Activated naive CD8-positive, alpha-beta T cell treated with anti-CD3 and anti-CD28 coated beads, Interleukin-2, amount 50 U/mL, for 24 hours (primary cell): Measurements from ENCODE around the gene DENND2D.
"Not testable (repeated sequence)": the region's sequence is repeated elsewhere in the genome, so short reads cannot be mapped to it uniquely, and the experiment has no call there.

Experiments used
- ATAC-seq: fragments of 150-1000 bp; cut with Tn5 transposase; one replicate; pipeline ENCODE4 v1.10.0; 2021
- DNase-seq: peaks from one replicate; pipeline ENCODE4 v3.0.0; 2021
- H3K27ac Mint-ChIP-seq: one replicate; pipeline ENCODE4 v1.8.0; 2021; ENCODE audit warnings: mild to moderate bottlenecking, mixed read lengths
- H3K27me3 Mint-ChIP-seq: one replicate; pipeline ENCODE4 v1.8.0; 2021; ENCODE audit warnings: mixed read lengths
- H3K36me3 Mint-ChIP-seq: one replicate; pipeline ENCODE4 v1.8.0; 2021; ENCODE audit warnings: low read depth, mixed read lengths
- H3K4me1 Mint-ChIP-seq: one replicate; pipeline ENCODE4 v1.8.0; 2021; ENCODE audit warnings: mixed read lengths
- H3K4me3 Mint-ChIP-seq: one replicate; pipeline ENCODE4 v1.8.0; 2021; ENCODE audit warnings: mild to moderate bottlenecking, moderate library complexity, mixed read lengths
- H3K9me3 Mint-ChIP-seq: one replicate; pipeline ENCODE4 v1.8.0; 2021; ENCODE audit warnings: mixed read lengths

DENND2D gene

DNA sequence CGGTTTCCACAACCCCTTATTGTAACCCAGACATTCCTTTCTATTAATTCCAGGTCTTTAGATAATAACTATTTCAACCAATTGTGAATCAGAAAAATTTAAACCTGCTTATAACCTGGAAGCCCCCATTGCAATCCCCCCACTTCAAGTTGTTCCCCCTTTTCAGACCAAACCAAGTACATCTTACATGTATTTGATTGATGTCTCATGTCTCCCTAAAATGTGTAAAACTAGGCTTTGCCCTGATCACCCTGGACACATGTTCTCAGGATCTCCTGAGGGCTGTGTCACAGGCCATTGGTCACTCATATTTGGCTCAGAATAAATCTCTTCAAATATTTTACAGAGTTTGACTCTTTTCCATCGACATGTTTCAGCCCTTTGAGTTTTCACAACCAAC is 14.8 kb upstream of the DENND2D start:
- ATAC-seq, H3K9me3 Mint-ChIP-seq, DNase-seq, H3K27me3 Mint-ChIP-seq, H3K36me3 Mint-ChIP-seq: not testable (repeated sequence)
- Mint-ChIP-seq H3K4me1 (peaks cover 86% of the 10 kb centered on the region), H3K27ac (peak overlapping the region; percentile 95), H3K4me3 (peak overlapping the region; percentile 74)

DNA sequence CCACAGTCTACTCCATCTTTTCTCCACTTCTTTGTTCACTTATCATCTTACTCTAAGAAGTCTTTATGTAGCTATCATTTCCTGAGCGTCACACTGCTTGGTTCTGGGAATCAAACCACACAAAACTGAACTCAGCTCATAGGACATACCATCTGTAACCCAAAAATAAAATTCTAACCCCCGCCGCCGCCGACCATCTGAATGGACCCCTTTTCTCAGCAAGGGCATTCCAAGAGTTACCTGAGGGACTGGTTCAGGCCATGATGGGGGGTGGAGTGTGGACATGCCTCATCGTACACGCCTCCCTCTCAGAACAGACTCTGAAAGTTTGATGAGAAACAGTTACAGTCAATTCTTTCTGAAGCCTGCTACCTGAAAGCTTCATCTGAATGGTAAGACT is 14.4 kb upstream of the DENND2D start:
- ATAC-seq = peak; percentile 20
- Mint-ChIP-seq H3K4me1 (peaks cover 82% of the 10 kb centered on the region), H3K4me3 (peak overlapping the region; percentile 74), H3K27ac (peak overlapping the region; percentile 95), H3K36me3 (no peaks in the 10 kb centered on the region), H3K27me3 (no peaks in the 10 kb centered on the region), H3K9me3 (no peaks in the 10 kb centered on the region)
- DNase-seq = peak; percentile 63

DNA sequence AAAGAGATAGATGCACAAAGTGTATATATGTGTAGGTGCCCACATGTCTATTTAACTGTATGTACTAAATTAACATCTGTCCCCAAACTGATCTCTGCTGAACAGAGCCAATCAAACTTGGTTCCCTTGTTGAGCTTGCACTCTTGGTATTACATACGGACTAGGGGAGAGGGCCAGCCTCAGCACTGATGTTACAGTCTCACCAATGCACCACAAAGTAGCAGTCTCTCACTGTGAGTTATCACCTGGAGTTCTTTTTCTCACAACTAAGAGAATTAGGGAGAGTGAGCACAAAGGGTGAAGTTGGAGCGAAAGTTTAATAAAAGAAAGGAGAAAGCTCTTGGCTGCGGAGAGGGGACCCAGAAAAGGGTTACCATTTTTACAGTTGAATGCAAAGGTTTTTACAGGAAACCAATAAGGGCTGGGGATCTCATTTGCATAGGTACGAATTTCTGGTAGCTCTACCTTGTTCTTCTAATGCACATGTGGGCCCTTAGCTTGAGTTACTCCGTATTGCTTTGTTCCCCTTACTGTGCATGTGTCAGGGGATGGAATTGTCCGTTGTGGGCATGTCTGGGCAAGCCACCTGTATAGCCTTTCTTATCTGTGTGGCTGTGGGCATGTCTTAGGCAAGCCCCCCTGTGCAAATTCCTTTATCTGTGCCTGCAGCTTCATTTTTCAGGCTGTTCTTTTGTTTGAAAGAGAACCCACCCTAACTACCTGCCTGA is 13.8 kb upstream of the DENND2D start:
- H3K4me1 Mint-ChIP-seq = peaks cover 79% of the 10 kb centered on the region

DNA sequence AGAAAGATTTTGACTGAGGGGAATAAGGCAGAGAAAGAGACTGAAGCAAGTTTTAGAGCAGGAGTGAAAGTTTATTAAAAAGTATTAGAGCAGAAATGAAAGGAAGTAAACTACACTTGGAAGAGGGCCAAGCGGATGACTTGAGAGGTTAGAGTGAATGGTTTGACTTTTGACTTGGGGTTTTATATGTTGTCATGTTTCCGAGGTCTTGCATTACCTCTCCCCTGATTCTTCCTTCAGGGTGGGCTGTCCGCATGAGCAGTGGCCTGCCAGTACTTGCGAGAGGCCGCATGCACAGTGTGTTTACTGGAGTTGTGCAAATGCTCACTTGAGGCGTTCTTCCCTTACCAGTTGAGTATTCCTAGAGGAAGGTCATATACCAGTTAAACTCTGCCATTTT is 13.0 kb upstream of the DENND2D start:
- no peaks in the 10 kb centered on the region for H3K27me3 Mint-ChIP-seq
- no peaks in the 10 kb centered on the region for H3K36me3 Mint-ChIP-seq
- peaks cover 77% of the 10 kb centered on the region for H3K4me1 Mint-ChIP-seq
- H3K9me3 Mint-ChIP-seq = no peaks in the 10 kb centered on the region
- peak overlapping the region; percentile 51 for H3K4me3 Mint-ChIP-seq
- ATAC-seq (no peak), DNase-seq (no peak)
- H3K27ac Mint-ChIP-seq = peak overlapping the region; percentile 95

More for the DNA sequence above, 13.8 kb upstream of the DENND2D start:
- DNase-seq (no peak), ATAC-seq (no peak)
- Mint-ChIP-seq H3K9me3 (no peaks in the 10 kb centered on the region), H3K27me3 (no peaks in the 10 kb centered on the region), H3K27ac (peak overlapping the region; percentile 95), H3K36me3 (no peaks in the 10 kb centered on the region), H3K4me3 (peak overlapping the region; percentile 74)

DNA sequence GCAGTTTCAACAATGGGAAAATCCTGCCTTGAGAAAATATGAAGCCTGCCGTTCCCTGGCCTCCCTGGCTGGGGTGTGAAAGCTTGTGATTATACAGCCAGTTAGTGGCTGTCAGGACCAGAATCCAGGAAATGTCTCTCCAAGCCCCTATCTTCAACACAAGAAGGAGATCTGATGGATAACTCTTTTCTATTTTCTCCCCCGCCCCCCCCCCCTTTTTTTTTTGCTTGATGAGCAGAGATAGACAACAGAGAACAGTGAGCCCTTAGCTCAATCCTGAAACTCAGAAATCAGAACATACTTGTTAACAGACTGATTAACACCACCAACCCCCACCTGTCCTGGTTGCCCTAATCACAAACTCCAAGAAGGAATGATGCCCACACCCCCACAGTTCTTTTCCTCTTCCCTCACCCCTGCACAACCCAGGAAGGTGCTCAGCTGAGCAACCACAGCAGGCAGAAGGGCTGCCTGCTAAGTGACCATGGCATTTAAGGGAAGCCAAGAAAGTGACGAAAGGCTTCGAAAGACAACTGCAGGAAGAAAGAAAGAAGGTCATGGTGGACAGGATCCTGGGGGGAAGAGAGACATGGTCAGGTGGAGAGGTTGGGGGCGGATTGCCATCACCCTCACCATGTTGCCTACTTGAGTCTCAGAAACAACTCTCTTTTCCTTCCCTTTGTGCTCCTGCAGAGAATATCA is 12.3 kb upstream of the DENND2D start:
- H3K36me3 Mint-ChIP-seq = no peaks in the 10 kb centered on the region
- no peak for ATAC-seq
- no peak for DNase-seq
- no peaks in the 10 kb centered on the region for H3K9me3 Mint-ChIP-seq
- H3K27me3 Mint-ChIP-seq = no peaks in the 10 kb centered on the region
- peak overlapping the region; percentile 51 for H3K4me3 Mint-ChIP-seq
- peaks cover 73% of the 10 kb centered on the region for H3K4me1 Mint-ChIP-seq
- H3K27ac Mint-ChIP-seq = peak overlapping the region; percentile 95

DNA sequence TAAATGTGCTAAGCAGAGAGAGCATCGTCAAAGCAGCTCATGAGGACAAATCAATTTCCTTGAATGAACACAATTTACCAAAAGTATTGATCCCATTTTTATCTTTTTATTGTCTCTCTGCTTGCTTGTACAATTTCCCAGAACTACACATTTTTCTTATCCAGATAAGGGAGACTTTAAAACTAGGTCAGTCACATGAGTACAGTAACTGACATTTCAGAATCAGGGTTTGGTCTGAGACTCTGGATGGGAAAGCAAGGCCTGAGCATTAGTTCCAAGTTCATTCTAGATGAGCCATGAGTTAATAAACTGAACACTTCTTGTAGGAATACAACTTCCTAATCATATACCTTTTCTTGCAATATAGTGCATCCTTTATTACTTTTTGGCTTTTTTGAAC is 11.5 kb upstream of the DENND2D start:
- Mint-ChIP-seq H3K36me3 (no peaks in the 10 kb centered on the region), H3K9me3 (no peaks in the 10 kb centered on the region), H3K4me1 (peaks cover 69% of the 10 kb centered on the region), H3K27ac (no peak overlapping the region), H3K4me3 (no peak overlapping the region), H3K27me3 (no peaks in the 10 kb centered on the region)
- ATAC-seq (no peak), DNase-seq (no peak)

DNA sequence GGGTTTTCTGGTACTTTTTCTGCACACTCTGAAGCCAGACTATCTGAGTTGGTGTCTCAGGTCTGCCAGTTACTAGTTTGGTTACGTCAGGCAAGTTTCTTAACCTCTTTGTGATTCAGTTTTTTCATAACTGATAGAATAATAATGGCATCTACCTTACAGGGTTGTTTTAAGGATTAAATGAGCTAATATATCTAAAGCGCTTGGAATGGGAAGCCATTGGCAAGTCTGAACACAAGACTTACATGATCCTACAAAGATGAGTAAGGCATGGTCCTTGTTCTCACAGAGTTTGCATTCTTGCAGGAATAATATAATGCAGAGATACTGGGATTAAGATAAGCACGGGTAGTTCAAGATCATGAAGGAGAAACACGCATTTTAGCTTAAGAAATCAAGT is 9.2 kb upstream of the DENND2D start:
- no peak for DNase-seq
- H3K27ac Mint-ChIP-seq = no peak overlapping the region
- no peak for ATAC-seq
- no peaks in the 10 kb centered on the region for H3K27me3 Mint-ChIP-seq
- no peak overlapping the region for H3K4me3 Mint-ChIP-seq
- H3K9me3 Mint-ChIP-seq = no peaks in the 10 kb centered on the region
- H3K4me1 Mint-ChIP-seq = peaks cover 65% of the 10 kb centered on the region
- H3K36me3 Mint-ChIP-seq = no peaks in the 10 kb centered on the region

DNA sequence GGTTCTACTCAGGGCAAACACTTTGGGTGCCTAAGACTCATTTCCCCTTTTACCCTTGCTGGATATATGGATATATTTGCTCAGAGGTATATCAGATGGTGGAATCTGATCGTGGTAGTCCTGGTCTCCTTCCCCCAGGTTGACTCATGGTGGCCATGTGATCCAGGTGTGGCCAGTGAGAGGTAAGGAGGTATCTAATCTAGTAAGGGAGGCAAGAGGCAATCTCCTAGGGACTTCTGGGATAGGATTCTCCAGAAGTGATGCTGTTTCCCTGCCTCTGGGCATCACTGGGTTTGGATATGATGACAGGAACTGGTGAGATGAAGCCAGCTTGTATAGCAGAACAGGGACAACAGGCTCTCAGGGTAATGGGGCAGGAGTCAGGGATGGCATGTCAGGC is 8.5 kb upstream of the DENND2D start:
- Mint-ChIP-seq H3K9me3 (no peaks in the 10 kb centered on the region), H3K27me3 (no peaks in the 10 kb centered on the region), H3K27ac (no peak overlapping the region), H3K4me1 (peaks cover 60% of the 10 kb centered on the region), H3K36me3 (no peaks in the 10 kb centered on the region), H3K4me3 (no peak overlapping the region)
- ATAC-seq (no peak), DNase-seq (no peak)

DNA sequence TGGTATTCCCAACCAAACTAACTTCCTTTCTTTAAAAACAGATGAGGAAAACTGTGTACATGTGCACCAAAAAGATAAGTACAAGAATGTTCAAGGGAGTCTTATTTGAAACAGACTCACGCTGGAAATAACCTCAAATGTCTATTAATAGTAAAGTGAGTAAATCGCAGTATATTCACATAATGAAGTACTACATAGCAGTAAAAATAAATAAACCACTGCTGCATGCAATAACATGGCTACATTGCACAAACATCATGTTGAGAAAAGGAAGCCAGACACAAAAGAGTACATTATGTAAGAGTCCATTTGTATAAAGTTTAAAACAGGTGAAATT is 5.2 kb upstream of the DENND2D start:
- Mint-ChIP-seq H3K4me3 (no peak overlapping the region), H3K27me3 (no peaks in the 10 kb centered on the region), H3K36me3 (no peaks in the 10 kb centered on the region), H3K4me1 (peaks cover 67% of the 10 kb centered on the region), H3K9me3 (no peaks in the 10 kb centered on the region), H3K27ac (peak overlapping the region; percentile 10)
- no peak for ATAC-seq
- no peak for DNase-seq

DNA sequence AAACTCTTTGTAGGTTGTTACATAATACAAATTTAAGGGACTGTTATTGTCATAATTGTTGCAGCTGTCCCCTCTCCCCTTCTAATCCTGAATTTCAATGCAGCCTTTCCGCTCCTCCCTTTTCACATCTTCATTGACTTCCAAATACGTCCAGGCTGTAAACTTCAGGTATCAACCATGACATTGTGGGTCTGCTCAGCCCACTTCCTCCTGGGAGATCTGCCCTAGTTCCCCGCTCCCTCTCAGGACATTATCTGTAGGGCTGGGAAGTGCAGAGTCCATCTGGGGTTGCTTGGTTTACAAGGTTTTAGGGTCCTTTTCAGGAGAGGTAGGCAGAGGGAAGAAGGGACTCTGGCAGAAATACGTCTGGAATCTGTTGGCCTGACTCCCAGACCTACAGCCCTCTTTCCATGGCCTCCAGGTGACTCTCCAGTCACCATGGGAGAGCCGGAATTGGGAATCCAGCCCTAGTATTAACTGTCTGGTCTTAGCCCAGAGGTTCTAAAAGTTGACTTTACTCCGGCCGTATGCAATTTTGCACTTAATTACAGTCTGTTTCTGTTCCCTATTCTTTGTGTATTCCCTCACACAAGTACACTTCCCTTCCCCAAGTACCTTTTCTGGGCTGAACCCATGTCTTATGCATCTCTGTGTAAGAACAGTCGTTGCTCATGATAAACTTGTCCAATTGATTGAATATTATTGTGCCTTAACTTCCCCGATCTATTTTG is 4.7 kb upstream of the DENND2D start:
- Mint-ChIP-seq H3K27ac (peak overlapping the region; percentile 84), H3K27me3 (no peaks in the 10 kb centered on the region)

DNA sequence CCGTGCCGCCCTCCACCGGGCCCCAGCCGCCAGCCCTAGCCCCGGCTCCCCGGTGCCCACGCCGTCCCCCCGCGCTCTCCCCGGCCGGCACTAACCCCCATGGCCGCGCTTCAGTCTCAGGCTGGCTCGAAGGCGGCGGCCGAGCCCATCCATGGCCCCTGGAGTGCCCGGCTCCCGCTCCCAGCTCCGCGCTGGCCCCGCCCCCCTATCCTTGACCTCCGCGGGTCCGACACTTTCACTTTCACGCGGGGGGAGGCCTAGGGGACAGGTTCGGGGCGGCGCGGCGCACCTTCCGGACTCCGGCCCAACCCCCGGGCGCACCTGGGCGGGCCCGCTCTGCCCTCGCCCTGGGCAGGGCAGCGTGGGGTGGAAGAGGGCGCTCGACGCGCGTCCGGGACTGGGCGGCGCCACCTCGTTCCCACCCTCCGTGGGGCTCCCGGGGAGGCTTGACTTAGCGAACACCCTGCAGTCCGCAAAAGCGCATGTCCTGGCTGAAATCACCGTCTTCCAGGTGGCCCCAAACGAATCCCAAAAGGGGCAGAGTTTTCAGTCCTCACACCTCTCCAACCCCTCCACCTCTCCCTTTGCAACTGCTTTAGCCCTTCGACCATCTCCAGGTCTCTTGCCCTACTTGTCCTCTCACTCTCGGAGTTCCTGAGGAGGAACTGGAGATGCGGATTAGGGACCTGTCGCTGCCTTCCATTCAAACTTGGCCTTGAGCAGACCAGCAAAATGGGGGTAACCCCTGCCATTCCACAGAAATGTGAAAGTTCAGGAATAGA is 3.9 kb upstream of the DENND2D start:
- Mint-ChIP-seq H3K9me3 (no peaks in the 10 kb centered on the region), H3K4me1 (peaks cover 72% of the 10 kb centered on the region), H3K27me3 (no peaks in the 10 kb centered on the region), H3K4me3 (peak overlapping the region; percentile 96), H3K27ac (peak overlapping the region; percentile 95), H3K36me3 (peaks cover 9% of the 10 kb centered on the region)
- peak; percentile 55 for ATAC-seq
- DNase-seq = peak; percentile 69

More for the DNA sequence above, 4.7 kb upstream of the DENND2D start:
- Mint-ChIP-seq H3K4me1 (peaks cover 70% of the 10 kb centered on the region), H3K9me3 (no peaks in the 10 kb centered on the region), H3K36me3 (peaks cover 3% of the 10 kb centered on the region), H3K4me3 (peak overlapping the region; percentile 96)
- no peak for ATAC-seq
- no peak for DNase-seq

DNA sequence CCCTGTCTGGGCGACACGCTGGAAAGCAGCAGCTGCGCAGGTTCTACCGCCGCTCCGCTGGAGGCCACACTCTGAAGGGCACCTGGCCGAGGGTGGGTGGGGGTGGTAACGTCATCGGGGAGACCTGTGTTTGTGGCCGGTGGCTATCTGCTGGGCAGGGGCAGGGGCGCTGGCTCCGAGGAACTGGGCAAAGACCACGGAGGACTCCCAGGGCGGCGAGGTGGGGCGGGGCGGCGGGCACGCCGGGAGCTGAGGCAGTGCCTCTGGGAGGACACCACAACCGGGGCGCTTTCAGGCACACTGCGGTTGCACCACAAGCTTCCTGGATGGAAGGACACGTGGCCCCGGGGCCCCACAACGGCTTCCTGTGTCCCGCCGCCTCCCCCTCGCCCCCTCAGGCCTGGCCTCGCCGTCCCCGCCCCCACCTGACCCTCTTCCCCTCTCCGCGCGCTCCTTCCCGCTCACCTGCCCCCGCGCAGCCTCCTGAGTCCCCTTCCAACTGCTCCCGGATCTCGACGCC is 3.3 kb upstream of the DENND2D start:
- Mint-ChIP-seq H3K36me3 (peaks cover 16% of the 10 kb centered on the region), H3K27me3 (no peaks in the 10 kb centered on the region), H3K4me1 (peaks cover 67% of the 10 kb centered on the region), H3K9me3 (no peaks in the 10 kb centered on the region), H3K27ac (peak overlapping the region; percentile 95), H3K4me3 (peak overlapping the region; percentile 96)
- ATAC-seq (peak; percentile 34), DNase-seq (peak; percentile 90)

DNA sequence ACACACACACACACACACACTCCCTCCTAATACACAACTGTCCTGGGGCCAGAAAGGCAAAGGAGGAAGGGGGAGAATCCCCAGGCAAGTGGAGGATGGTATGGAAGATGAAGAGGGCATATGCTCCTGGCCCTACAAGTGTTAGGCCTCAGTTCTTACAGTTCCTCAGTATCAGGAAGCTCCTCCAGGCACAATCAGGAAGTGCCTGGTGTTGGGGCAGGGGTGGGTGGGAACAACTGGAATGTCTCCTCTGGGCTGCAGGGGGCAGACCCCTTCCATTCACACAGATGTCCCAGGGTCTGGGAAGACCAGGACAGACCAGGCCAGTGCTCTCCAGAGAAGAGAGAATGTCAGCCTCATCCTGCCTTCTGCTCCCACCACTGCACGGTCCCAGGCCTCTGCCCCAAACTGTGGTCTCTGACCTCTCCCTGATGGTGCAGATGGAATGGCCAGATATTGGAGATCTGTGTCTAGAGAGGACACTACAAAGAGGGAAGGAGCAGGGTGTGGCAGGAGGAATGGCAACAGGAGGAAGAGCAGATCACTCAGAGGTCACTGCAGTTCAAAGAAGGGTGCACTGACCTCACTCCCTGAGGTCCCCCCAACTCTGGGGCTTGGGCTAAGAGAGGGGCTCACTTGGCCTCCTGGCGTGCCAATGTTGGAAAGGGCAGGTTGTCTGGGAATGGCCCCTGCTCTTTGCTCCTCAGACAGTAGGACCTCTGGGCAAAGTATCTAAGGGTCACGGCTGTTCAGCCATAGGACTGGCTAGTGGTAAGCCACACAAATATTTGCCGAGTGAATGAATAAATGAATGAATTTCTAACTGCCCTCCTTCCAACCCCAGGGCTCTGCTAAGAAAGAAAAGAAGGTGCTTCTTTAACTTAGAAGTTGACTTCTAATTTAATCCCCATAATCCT is 2.5 kb upstream of the DENND2D start:
- ATAC-seq (no peak), DNase-seq (no peak)
- Mint-ChIP-seq H3K9me3 (no peaks in the 10 kb centered on the region), H3K27me3 (no peaks in the 10 kb centered on the region), H3K36me3 (peaks cover 24% of the 10 kb centered on the region), H3K4me3 (peak overlapping the region; percentile 96), H3K4me1 (peaks cover 64% of the 10 kb centered on the region), H3K27ac (peak overlapping the region; percentile 95)
